Measurements from ENCODE around the gene PRKAR1A. TPM values are rescaled to one million over a fixed set of nuclear protein-coding genes. Genes with fewer than 3 reads are reported as not detected.
"Not testable (repeated sequence)": the region's sequence is repeated elsewhere in the genome, so short reads cannot be mapped to it uniquely, and the experiment has no call there.

PRKAR1A gene
- total RNA-seq, 1 donor from 2014 or later: 389 TPM

- Histone ChIP-seq H3K36me3 (peaks cover 31% of the 10 kb centered on the region), H3K4me1 (peaks cover 55% of the 10 kb centered on the region), H3K4me3 (peak overlapping the region; percentile 86), H3K27me3 (no peaks in the 10 kb centered on the region), H3K27ac (peak overlapping the region; percentile 100), H3K9me3 (no peaks in the 10 kb centered on the region)
- intact Hi-C loops (cut with DNase I): no loop called here
- peak; percentile 5 for ATAC-seq
- no peak for DNase-seq
- no peak for TF ChIP-seq CTCF (IDR thresholded peaks at IDR 0.05)
Observed at GRCh38 chr17:68512960-68513474, 787 bp downstream of the PRKAR1A start.

GRCh38 chr17:68513932-68514331 lies 1.7 kb downstream of the PRKAR1A start:
- Histone ChIP-seq H3K27me3 (no peaks in the 10 kb centered on the region), H3K4me3 (peak overlapping the region; percentile 86), H3K27ac (peak overlapping the region; percentile 100), H3K4me1 (peaks cover 55% of the 10 kb centered on the region), H3K36me3 (peaks cover 40% of the 10 kb centered on the region), H3K9me3 (no peaks in the 10 kb centered on the region)
- TF ChIP-seq CTCF (IDR thresholded peaks at IDR 0.05): no peak
- no peak for DNase-seq
- intact Hi-C loops (cut with DNase I): no loop called here
- ATAC-seq: no peak

DNA sequence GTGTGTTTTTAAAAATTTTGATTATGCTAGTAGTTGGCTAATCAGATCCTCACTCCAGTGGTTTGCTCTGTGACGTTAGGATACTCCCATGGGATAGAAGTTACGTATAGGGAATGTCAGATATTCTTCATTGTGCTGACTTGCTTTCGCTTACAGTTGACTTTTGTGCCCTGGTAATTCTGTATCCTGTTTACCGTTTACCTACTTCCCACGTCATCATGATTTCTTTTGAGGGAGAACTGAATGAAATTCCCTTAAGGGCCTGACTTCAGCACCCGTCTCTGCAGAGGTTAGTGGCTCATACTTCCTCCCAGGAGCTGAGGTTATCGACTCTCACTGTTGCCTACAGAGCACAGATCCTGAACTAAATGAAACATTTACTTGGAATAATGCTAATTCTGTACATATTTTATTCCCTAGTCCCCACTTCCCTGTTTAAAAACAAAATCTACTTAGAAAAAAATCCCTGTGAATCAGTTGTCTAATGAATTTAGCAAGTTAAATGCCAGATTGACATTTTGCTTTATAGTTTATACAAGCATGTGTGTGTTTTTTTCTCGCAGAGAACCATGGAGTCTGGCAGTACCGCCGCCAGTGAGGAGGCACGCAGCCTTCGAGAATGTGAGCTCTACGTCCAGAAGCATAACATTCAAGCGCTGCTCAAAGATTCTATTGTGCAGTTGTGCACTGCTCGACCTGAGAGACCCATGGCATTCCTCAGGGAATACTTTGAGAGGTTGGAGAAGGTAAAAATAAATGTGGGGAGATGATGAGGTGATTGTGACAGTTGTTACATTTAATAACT lies 2.8 kb downstream of the PRKAR1A start:
- Histone ChIP-seq H3K9me3 (no peaks in the 10 kb centered on the region), H3K4me3 (peak overlapping the region; percentile 86), H3K4me1 (peaks cover 44% of the 10 kb centered on the region), H3K36me3 (peaks cover 49% of the 10 kb centered on the region), H3K27ac (peak overlapping the region; percentile 100), H3K27me3 (no peaks in the 10 kb centered on the region)
- DNase-seq (no peak), ATAC-seq (no peak)
- TF ChIP-seq CTCF (IDR thresholded peaks at IDR 0.05): no peak
- intact Hi-C loops (cut with DNase I): no loop called here

- DNase-seq (no peak), ATAC-seq (no peak)
- no peak overlapping the region for H3K4me3 ChIP-seq
- H3K27ac ChIP-seq: no peak overlapping the region
- TF ChIP-seq CTCF (IDR thresholded peaks at IDR 0.05): no peak
- H3K4me1 ChIP-seq: peaks cover 37% of the 10 kb centered on the region
- H3K36me3 ChIP-seq: peaks cover 63% of the 10 kb centered on the region
- no peaks in the 10 kb centered on the region for H3K9me3 ChIP-seq
- no peaks in the 10 kb centered on the region for H3K27me3 ChIP-seq
- intact Hi-C loops (cut with DNase I): no loop called here
Observed at GRCh38 chr17:68516732-68517131, 4.5 kb downstream of the PRKAR1A start.

GRCh38 chr17:68517605-68518004 lies 5.4 kb downstream of the PRKAR1A start:
- H3K9me3 ChIP-seq; H3K4me3 ChIP-seq; ATAC-seq; H3K27me3 ChIP-seq; DNase-seq; intact Hi-C loops (cut with DNase I); H3K27ac ChIP-seq: not testable (repeated sequence)
- peaks cover 71% of the 10 kb centered on the region for H3K36me3 ChIP-seq
- H3K4me1 ChIP-seq: peaks cover 43% of the 10 kb centered on the region

- intact Hi-C loops (cut with DNase I): no loop called here
- no peak overlapping the region for H3K27ac ChIP-seq
- no peak for TF ChIP-seq CTCF (IDR thresholded peaks at IDR 0.05)
- H3K4me1 ChIP-seq: peaks cover 43% of the 10 kb centered on the region
- H3K36me3 ChIP-seq: peaks cover 78% of the 10 kb centered on the region
- H3K9me3 ChIP-seq: no peaks in the 10 kb centered on the region
- H3K4me3 ChIP-seq: no peak overlapping the region
- H3K27me3 ChIP-seq: no peaks in the 10 kb centered on the region
- ATAC-seq (no peak), DNase-seq (no peak)
Observed at GRCh38 chr17:68518063-68518815, 6.0 kb downstream of the PRKAR1A start.

DNA sequence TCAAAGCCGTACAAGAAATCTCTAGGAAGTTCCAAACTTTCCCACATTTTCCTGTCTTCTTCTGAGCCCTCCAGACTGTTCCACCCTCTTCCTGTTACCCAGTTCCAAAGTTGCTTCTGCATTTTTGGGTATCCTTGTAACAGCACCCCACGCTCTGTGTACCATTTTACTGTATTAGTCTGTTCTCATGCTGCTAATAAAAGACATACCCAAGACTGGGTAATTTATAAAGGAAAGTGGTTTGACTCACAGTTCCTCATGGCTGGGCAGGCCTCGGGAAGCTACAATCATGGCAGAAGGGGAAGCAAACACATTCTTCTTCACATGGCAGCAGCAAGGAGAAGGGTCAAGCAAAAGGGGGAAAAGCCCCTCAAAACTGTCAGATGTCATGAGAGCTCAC lies 6.8 kb downstream of the PRKAR1A start:
- Histone ChIP-seq H3K36me3 (peaks cover 86% of the 10 kb centered on the region), H3K4me1 (peaks cover 43% of the 10 kb centered on the region)
- H3K27ac ChIP-seq; DNase-seq; H3K27me3 ChIP-seq; intact Hi-C loops (cut with DNase I); H3K4me3 ChIP-seq; H3K9me3 ChIP-seq: not testable (repeated sequence)
- peak; percentile 43 for ATAC-seq
